Smooth muscle cell of trachea (primary cell): ENCODE measurements around the gene SPACA4. TPM values are rescaled to one million over a fixed set of nuclear protein-coding genes. Genes with fewer than 3 reads are reported as not detected.

Source experiments
- total RNA-seq: library from RNA; depleted of rRNA; stranded (reverse); fragments of >200 nt; gene quantifications from 2 replicates; pipeline ENCODE4 v1.2.1, GENCODE V29; 2014

SPACA4 gene
- total RNA-seq, result not detected in 2 replicates

GRCh38 chr19:48606463-48607358, at the start of gene SPACA4:
Gene SPACA4, plus strand, starts transcription at chr19:48606742. Its CDS starts 237 bp downstream, at chr19:48606979.

GRCh38 chr19:48614436-48615230, 8.1 kb downstream of the SPACA4 start, which contains the start of gene FAM83E:
Gene FAM83E, minus strand, starts transcription at chr19:48615076. Its CDS starts 1,704 bp downstream, at chr19:48613372.

GRCh38 chr19:48618916-48619691, 12.6 kb downstream of the SPACA4 start, which contains the start of the genes RPL18 and SPHK2:
Gene RPL18, minus strand, starts transcription at chr19:48619178. Its CDS starts 35 bp downstream, at chr19:48619143.
Gene SPHK2, plus strand, starts transcription at chr19:48619506. Its CDS starts 1,009 bp downstream, at chr19:48620515.

GRCh38 chr19:48636859-48637448, 30.4 kb downstream of the SPACA4 start, which contains the start of gene DBP:
Gene DBP, minus strand, starts transcription at chr19:48637379. Its CDS starts 385 bp downstream, at chr19:48636994.

GRCh38 chr19:48646001-48646721, 39.6 kb downstream of the SPACA4 start, which contains the start of gene CA11:
Gene CA11, minus strand, starts transcription at chr19:48646187. Its CDS starts 555 bp downstream, at chr19:48645632.

Other genes starting within 250 kb of the SPACA4 start
- gene TMEM143, start 242.8 kb upstream of the SPACA4 start, total RNA-seq, result 4.1 and 7.9 TPM in 2 replicates
- not detected in 2 replicates for gene SYNGR4, start 242.4 kb upstream of the SPACA4 start, total RNA-seq
- 66.0 and 96.4 TPM in 2 replicates for gene KDELR1, start 215.2 kb upstream of the SPACA4 start, total RNA-seq
- 0.33 and 0.58 TPM in 2 replicates for gene GRIN2D, start 213.1 kb upstream of the SPACA4 start, total RNA-seq
- 28.5 and 30.8 TPM in 2 replicates for gene GRWD1, start 160.8 kb upstream of the SPACA4 start, total RNA-seq
- 0.29 and 1.2 TPM in 2 replicates for gene KCNJ14, start 151.2 kb upstream of the SPACA4 start, total RNA-seq
- 22.7 and 32.6 TPM in 2 replicates for gene CYTH2, start 137.4 kb upstream of the SPACA4 start, total RNA-seq
- gene LMTK3, start 94.9 kb upstream of the SPACA4 start, total RNA-seq, result 0.15 and 0.50 TPM in 2 replicates
- gene SULT2B1, start 54.6 kb upstream of the SPACA4 start, total RNA-seq, result not detected in 2 replicates
- gene FAM83E, start 8.3 kb downstream of the SPACA4 start, total RNA-seq, result under 0.01 and 0.33 TPM in 2 replicates
- 1,963 and 2,036 TPM in 2 replicates for gene RPL18, start 12.4 kb downstream of the SPACA4 start, total RNA-seq
- 13.4 and 18.0 TPM in 2 replicates for gene SPHK2, start 12.8 kb downstream of the SPACA4 start, total RNA-seq
- 11.6 and 14.1 TPM in 2 replicates for gene DBP, start 30.6 kb downstream of the SPACA4 start, total RNA-seq
- 1.6 and 2.8 TPM in 2 replicates for gene CA11, start 39.4 kb downstream of the SPACA4 start, total RNA-seq
- under 0.01 and 0.33 TPM in 2 replicates for gene NTN5, start 66.3 kb downstream of the SPACA4 start, total RNA-seq
- not detected in 2 replicates for gene FUT2, start 89.2 kb downstream of the SPACA4 start, total RNA-seq
- gene MAMSTR, start 113.0 kb downstream of the SPACA4 start, total RNA-seq, result 1.9 and 3.8 TPM in 2 replicates
- 1.0 and 2.8 TPM in 2 replicates for gene RASIP1, start 133.9 kb downstream of the SPACA4 start, total RNA-seq
- gene IZUMO1, start 140.2 kb downstream of the SPACA4 start, total RNA-seq, result not detected in 2 replicates
- under 0.01 TPM in 2 replicates for gene FUT1, start 145.9 kb downstream of the SPACA4 start, total RNA-seq
- not detected in 2 replicates for gene FGF21, start 148.8 kb downstream of the SPACA4 start, total RNA-seq
- gene BCAT2, start 204.3 kb downstream of the SPACA4 start, total RNA-seq, result 46.4 and 51.6 TPM in 2 replicates
- gene HSD17B14, start 229.7 kb downstream of the SPACA4 start, total RNA-seq, result 6.0 TPM in 2 replicates